ENCODE results near the gene CIDEA.

Gene CIDEA

GRCh38 chr18:12301263-12302005 is 47.3 kb downstream of the CIDEA start:
- DNase-seq (ENCODE audit: low spot score): no peak

- peak; percentile 53 for DNase-seq (ENCODE audit: low spot score)
These were observed 48.4 kb downstream of the CIDEA start for GRCh38 chr18:12302391-12303147.

DNA sequence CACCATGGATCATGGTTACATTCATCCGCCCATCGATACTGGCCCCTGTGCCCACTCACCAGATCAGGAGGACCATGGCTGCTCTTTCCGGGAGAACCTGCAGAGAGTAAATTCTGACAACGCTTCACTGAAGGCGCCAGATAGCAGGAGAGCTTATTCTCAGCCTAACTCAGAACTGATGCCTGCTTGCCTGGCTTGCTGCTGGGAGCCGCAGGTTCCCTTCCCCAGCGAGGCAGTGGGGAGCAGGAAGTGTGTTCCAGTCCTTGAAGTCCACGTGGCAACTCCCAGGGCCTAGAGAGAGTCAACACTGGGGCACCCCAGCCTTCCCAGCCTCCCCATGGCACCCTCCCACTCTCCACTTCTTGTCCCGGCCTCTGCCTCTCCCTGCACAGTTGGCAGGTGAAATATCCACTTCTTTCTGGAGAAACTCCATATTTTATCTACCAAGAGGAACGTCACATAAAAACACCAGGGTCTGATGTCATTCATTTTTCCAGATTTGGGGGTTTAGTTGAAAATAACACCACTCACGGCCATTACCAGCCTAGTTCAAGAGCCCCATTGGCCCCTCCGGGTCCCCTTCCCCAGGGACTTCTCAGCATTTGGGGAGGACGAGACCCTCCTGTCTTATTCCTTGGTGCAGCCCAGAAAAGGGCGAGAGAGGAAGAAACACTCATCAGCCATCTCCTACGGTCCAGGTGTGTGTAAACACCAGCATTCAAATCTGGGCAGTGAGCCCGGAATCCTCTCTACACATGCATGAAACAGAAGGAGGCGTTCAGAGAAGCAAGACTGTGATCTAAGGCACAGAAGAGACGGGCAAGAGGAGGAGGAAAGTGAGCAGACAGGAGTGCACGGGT is 50.4 kb downstream of the CIDEA start:
- no peak for DNase-seq (ENCODE audit: low spot score)

- no peak for DNase-seq (ENCODE audit: low spot score)
These were observed 51.0 kb downstream of the CIDEA start for GRCh38 chr18:12305211-12305610.

GRCh38 chr18:12305930-12306629 is 51.9 kb downstream of the CIDEA start:
- no peak for DNase-seq (ENCODE audit: low spot score)

GRCh38 chr18:12306752-12307700 is 52.9 kb downstream of the CIDEA start:
- DNase-seq (ENCODE audit: low spot score): peak; percentile 52

GRCh38 chr18:12307701-12308385 is 53.7 kb downstream of the CIDEA start, which contains the start of gene TUBB6:
TSS of gene TUBB6 (plus strand) at chr18:12308241. CDS start at chr18:12308293, 52 bp downstream.
- peak; percentile 38 for DNase-seq (ENCODE audit: low spot score)

GRCh38 chr18:12308386-12309100 is 54.4 kb downstream of the CIDEA start:
- DNase-seq (ENCODE audit: low spot score): peak; percentile 72

GRCh38 chr18:12309683-12310198 is 55.6 kb downstream of the CIDEA start:
- DNase-seq (ENCODE audit: low spot score): no peak

DNA sequence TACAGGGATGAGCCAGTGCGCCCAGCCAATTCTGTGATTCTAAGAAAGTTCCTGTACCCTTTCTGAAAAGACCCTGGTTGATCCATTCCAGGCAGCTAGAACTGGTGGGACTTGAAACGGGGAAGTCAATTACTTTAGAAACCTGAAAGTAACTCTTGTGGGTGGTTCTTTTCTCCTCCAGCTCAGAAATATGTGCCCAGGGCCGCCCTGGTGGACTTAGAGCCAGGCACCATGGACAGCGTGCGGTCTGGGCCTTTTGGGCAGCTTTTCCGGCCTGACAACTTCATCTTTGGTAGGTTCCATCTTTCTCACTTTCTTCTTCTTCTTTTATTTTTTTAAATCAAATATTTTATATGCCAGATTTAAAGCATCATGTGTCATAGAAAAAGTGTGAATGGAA is 56.6 kb downstream of the CIDEA start:
- DNase-seq (ENCODE audit: low spot score): no peak

DNA sequence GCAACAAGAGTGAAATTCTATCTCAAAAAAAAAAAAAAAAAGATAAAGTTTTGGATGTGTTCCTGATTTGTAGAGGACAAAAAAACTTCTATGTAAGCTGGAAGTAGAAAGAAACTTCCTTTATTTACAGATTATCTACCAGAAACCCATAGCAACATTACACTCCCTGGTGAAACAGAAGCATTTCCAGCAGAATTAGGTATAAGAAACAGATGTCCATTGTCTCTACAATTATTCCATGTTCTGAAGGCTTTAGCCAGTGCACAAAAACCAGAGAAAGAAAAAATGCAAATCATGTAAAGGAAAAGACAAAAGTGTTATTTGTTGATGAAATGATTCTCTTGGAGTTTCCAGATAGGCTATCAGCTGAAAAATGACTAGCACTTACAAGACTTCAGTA is 58.8 kb downstream of the CIDEA start:
- no peak for DNase-seq (ENCODE audit: low spot score)

GRCh38 chr18:12313530-12314245 is 59.5 kb downstream of the CIDEA start:
- no peak for DNase-seq (ENCODE audit: low spot score)

DNA sequence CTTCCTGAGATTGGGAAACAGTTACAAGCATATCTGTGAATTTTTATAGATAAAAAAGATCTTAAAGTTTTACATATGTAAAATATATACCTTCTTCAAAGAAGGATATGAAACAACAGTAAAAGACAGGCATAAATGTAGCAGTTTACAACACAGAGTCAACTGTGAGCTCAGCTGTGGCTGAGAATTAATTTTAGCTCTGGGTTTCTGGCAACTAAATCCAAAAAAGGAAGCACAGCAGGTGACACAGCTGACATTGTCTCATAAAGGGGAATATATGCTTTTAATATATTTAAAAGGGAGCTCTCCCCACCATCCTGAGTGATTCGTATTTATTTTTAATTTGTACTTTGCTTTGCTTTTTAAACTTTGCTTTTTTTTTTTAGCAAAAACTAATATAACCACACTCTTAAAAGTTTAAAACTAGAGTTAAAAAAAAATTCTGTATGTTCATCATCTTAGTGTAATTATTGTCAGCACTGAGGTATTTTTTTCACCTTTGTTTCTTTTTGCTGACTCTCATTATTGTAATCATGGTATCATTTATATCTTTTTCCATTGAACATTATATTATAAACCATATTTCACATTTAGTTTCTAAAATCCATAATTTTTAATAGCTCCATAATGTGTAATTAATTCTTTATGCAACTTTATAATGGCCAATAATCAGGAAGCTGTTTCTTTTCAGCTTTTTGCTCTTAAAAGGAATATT is 60.6 kb downstream of the CIDEA start:
- no peak for DNase-seq (ENCODE audit: low spot score)

DNA sequence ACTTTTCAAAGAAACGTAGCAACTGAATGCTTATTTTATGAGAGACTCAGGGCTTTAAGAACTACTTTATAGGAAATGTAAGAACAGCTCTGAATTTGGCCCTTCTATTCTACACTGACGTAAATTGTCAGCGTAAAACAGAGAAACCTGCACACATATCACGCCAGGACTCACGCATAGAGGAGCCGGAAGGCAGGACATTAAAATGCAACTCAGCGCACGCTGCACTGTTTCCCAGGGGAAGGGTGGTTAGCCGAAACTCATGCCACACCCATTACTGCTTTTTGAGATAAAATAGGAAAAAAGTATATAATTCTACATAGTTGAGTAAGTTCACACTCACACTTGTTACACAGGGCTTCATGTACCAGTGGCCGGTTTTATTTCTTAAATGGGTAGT is 61.3 kb downstream of the CIDEA start:
- peak; percentile 80 for DNase-seq (ENCODE audit: low spot score)

GRCh38 chr18:12315911-12316310 is 61.8 kb downstream of the CIDEA start:
- peak; percentile 92 for DNase-seq (ENCODE audit: low spot score)

DNA sequence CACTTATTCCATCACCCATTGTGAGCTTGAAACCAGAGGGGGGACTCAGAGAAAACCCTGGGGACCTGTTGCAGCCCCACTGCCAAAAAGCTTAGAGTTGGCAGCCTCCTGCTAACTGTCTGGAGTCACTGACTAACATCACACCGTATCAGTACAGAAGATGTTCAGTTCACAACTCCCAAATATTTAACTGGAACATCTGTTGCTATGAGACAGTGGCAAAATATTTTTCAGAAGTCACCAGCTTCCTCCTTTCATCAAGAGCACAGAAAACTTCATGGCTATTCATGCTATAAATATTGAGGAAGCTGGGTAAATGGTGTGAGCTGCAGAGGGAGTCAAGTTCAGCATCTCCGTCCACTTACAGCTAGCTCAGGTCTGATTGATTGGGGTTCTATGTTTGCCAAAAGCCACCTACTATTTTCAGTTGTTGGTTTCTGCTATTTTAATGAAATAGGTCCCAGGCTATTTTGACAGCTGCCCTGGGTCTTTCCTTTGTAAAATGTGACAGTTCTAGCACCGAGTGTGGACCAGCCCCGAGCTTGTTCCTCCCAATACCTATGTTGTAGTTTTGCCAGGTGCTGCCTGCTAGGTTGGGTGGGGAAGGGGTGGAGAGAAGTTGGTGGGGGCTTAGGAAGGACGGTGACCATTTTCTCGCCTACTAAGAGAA is 63.6 kb downstream of the CIDEA start:
- no peak for DNase-seq (ENCODE audit: low spot score)

DNA sequence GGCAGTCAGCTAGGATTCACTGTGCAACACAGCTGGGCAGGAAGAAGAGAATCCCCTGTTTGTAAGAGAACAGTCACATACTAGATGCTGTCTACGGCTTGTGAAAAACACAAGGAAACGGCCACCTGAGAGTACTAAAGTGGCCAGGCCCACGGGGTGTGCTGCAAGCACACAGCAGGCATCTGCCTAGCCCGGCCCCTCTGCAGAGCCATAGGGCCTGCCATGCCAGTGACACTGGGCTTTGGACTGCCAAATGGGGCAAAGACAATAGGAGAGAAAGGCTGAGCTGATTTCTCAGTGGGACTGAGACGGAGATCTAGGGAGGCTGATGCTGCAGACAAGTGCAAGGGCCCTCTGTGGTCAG is 64.2 kb downstream of the CIDEA start:
- DNase-seq (ENCODE audit: low spot score): no peak

All from hematopoietic multipotent progenitor cell treated with erythropoietin and hydrocortisone succinate and interleukin-3 and kit ligand, for 17 days (in vitro differentiated cells).